K562 (cell line): ENCODE results near the gene EEF1A1. TPM values are rescaled to one million over a fixed set of nuclear protein-coding genes. Genes with fewer than 3 reads are reported as not detected.

Experiments
- ATAC-seq: fragments of 200-7000 bp; cut with Tn5 transposase; 3 replicates; pipeline ENCODE4 v1.9.1; 2020; ENCODE audit warnings: moderate library complexity
- BruUV-seq: library from RNA; stranded (reverse); fragments of 400-500 nt; replicated peaks from 2 replicates; lab custom pipeline; 2021; lab: Mats Ljungman, UMichigan
- CTCF ChIA-PET: fragments of 300-600 bp; formaldehyde crosslinking; extraction: SDS; loops from one replicate; lab custom pipeline; 2021; ENCODE audit warnings: low intra/inter-chr PET ratio; lab: Yijun Ruan, JAX
- POLR2A ChIA-PET: fragments of 300-600, 350-650 bp; sonication (Branson Sonifier 250); formaldehyde crosslinking; extraction: SDS; loops from one replicate; lab custom pipeline; 2021; ENCODE audit warnings: antibody characterized with exemption, inconsistent platforms; lab: Yijun Ruan, JAX
- DNase-seq, 4 experiments: peaks; one replicate each; pipeline versions ENCODE4 v3.0.0 to v3.0.0-alpha.2; 2011 to 2018; ENCODE audit warnings: low spot score in 3 of 4, mixed read lengths in 3 of 4; ENCODE audit errors: extremely low read depth in 1 of 4
- FAIRE-seq: peaks from 2 replicates; lab custom pipeline; 2011; peaks lifted over from hg19 to GRCh38; lab: Jason Lieb, UNC
- H2AFZ ChIP-seq: 2 replicates; pipeline ENCODE4 v1.6.0; 2011; ENCODE audit warnings: low read depth, low read length, control low read depth, inconsistent platforms
- H3K27ac ChIP-seq: fragments of 200-600 bp; 3 replicates; pipeline ENCODE4 v1.8.0; 2011; ENCODE audit warnings: low read depth, mild to moderate bottlenecking, control low read depth, inconsistent platforms, low read length, moderate library complexity, mixed read lengths; ENCODE audit errors: extremely low read depth
- H3K27me3 ChIP-seq, 2 experiments: fragments of 300-600 bp in 1 of 2; 2 replicates in 1 of 2; 3 replicates in 1 of 2; pipeline versions ENCODE4 v1.6.0 to v1.8.0; 2011; ENCODE audit warnings: inconsistent platforms in 2 of 2, low read length in 2 of 2, mild to moderate bottlenecking in 1 of 2, mixed read lengths in 1 of 2, moderate library complexity in 1 of 2; ENCODE audit not compliant: control insufficient read depth in 2 of 2, insufficient read depth in 2 of 2
- H3K36me3 ChIP-seq: fragments of 300-600 bp; 3 replicates; pipeline ENCODE4 v1.8.0; 2011; ENCODE audit warnings: mild to moderate bottlenecking, low read length, inconsistent platforms; ENCODE audit not compliant: control insufficient read depth, insufficient read depth
- H3K4me1 ChIP-seq, 2 experiments: fragments of 200-600 bp in 1 of 2; replicated peaks in 1 of 2; 2 replicates in 1 of 2; 3 replicates in 1 of 2; pipeline versions ENCODE4 v1.5.1 to v1.8.0; 2011; ENCODE audit warnings: inconsistent platforms in 2 of 2, low read length in 2 of 2, mild to moderate bottlenecking in 1 of 2, mixed read lengths in 1 of 2, moderate library complexity in 1 of 2; ENCODE audit not compliant: control insufficient read depth in 2 of 2, insufficient read depth in 2 of 2
- H3K4me2 ChIP-seq: 2 replicates; pipeline ENCODE4 v1.6.1; 2011; ENCODE audit warnings: low read length, control low read depth, inconsistent platforms, mixed read lengths; ENCODE audit not compliant: insufficient read depth
- H3K4me3 ChIP-seq: fragments of 200-600 bp; sonication (generic), shearing (Covaris generic); 2 replicates; pipeline ENCODE4 v1.5.1; 2016; ENCODE audit warnings: control low read depth, inconsistent platforms
- H3K79me2 ChIP-seq: fragments of 200-600 bp; 3 replicates; pipeline ENCODE4 v1.8.0; 2011; ENCODE audit warnings: low read length, inconsistent platforms; ENCODE audit not compliant: control insufficient read depth, insufficient read depth
- H3K9ac ChIP-seq, 2 experiments: 2 replicates each; pipeline versions ENCODE4 v1.6.0 to v1.6.1; 2011; ENCODE audit warnings: low read depth in 2 of 2, low read length in 2 of 2, control low read depth in 1 of 2, inconsistent platforms in 1 of 2, mild to moderate bottlenecking in 1 of 2, mixed read lengths in 1 of 2; ENCODE audit not compliant: insufficient read depth in 1 of 2
- H3K9me1 ChIP-seq: one replicate; pipeline ENCODE4 v1.6.0; 2011; ENCODE audit warnings: inconsistent platforms, mild to moderate bottlenecking, low read length, moderate library complexity; ENCODE audit not compliant: control insufficient read depth, insufficient read depth
- H3K9me3 ChIP-seq: replicated peaks from 2 replicates; pipeline ENCODE4 v1.5.1; 2011; ENCODE audit warnings: low read depth, low read length, inconsistent platforms; ENCODE audit not compliant: control insufficient read depth, insufficient read depth
- H4K20me1 ChIP-seq: replicated peaks from 2 replicates; pipeline ENCODE4 v1.6.1; 2011; ENCODE audit warnings: low read length, inconsistent platforms, mixed read lengths; ENCODE audit not compliant: control insufficient read depth, insufficient read depth
- CBFA2T3 ChIP-seq: fragments of 450-650 bp; IDR thresholded peaks from 2 replicates; pipeline ENCODE4 v1.6.1; 2017
- CBX8 ChIP-seq: fragments of 200-600 bp; sonication (generic); IDR thresholded peaks from 2 replicates; pipeline ENCODE4 v1.6.1; 2012; ENCODE audit warnings: borderline replicate concordance, mixed run types, low read depth, mild to moderate bottlenecking, moderate library complexity, mixed read lengths, low read length, control low read depth, inconsistent platforms; ENCODE audit not compliant: poor library complexity, severe bottlenecking; ENCODE audit errors: extremely low read depth
- CCAR2 ChIP-seq: fragments of 200-400 bp; formaldehyde crosslinking; IDR thresholded peaks from 2 replicates; pipeline ENCODE4 v1.6.1; 2017; ENCODE audit warnings: mild to moderate bottlenecking, low read depth, low read length
- ELF4 ChIP-seq: fragments of 450-650 bp; formaldehyde crosslinking; IDR thresholded peaks from 2 replicates; pipeline ENCODE4 v1.4.0; 2022; ENCODE audit warnings: missing genetic modification characterization
- ETV6 ChIP-seq, 3 experiments: fragments of 150-350 bp in 1 of 3; sonication (generic) in 1 of 3; formaldehyde crosslinking in 1 of 3; IDR thresholded peaks; 2 replicates each; pipeline versions ENCODE4 v1.6.1 to v1.8.0; 2014 to 2022; ENCODE audit warnings: borderline replicate concordance in 2 of 3, low read depth in 2 of 3, antibody characterized with exemption in 1 of 3, low read length in 1 of 3, mild to moderate bottlenecking in 1 of 3, missing genetic modification reagents in 1 of 3
- GABPA ChIP-seq: fragments of 200-800 bp; sonication (Bioruptor generic); conservative IDR thresholded peaks from 2 replicates; pipeline ENCODE4 v1.6.1; 2016; ENCODE audit warnings: low read depth, missing genetic modification characterization, missing compliant biosample characterization
- HNRNPUL1 ChIP-seq: fragments of 200-400 bp; formaldehyde crosslinking; IDR thresholded peaks from 2 replicates; pipeline ENCODE4 v1.6.1; 2017; ENCODE audit warnings: low read length
- MCM5 ChIP-seq: fragments of 450-650 bp; IDR thresholded peaks from 2 replicates; pipeline ENCODE4 v1.6.1; 2016; ENCODE audit warnings: low read depth
- MTA3 ChIP-seq: fragments of 450-650 bp; formaldehyde crosslinking; IDR thresholded peaks from 2 replicates; pipeline ENCODE4 v1.6.1; 2017; ENCODE audit warnings: mild to moderate bottlenecking, borderline replicate concordance
- POLR2B ChIP-seq: fragments of 450-650 bp; IDR thresholded peaks from 2 replicates; pipeline ENCODE4 v1.6.1; 2018; ENCODE audit warnings: low read depth; ENCODE audit not compliant: partially characterized antibody
- PPARD ChIP-seq: fragments of 250-450 bp; sonication (Bioruptor Pico); IDR thresholded peaks from 2 replicates; pipeline ENCODE4 v1.8.0; 2022; ENCODE audit warnings: inconsistent platforms, mild to moderate bottlenecking, moderate library complexity
- RBM34 ChIP-seq: fragments of 200-400 bp; formaldehyde crosslinking; IDR thresholded peaks from 2 replicates; pipeline ENCODE4 v1.6.1; 2018; ENCODE audit warnings: low read length, borderline replicate concordance; ENCODE audit not compliant: insufficient read depth
- SIN3A ChIP-seq, 2 experiments: fragments of 150-350 bp in 1 of 2; IDR thresholded peaks; 2 replicates each; pipeline ENCODE4 v1.6.1; 2011 to 2016; ENCODE audit warnings: borderline replicate concordance in 2 of 2, low read depth in 2 of 2, low read length in 2 of 2, mild to moderate bottlenecking in 2 of 2, moderate library complexity in 2 of 2; ENCODE audit not compliant: control insufficient read depth in 1 of 2
- TBP ChIP-seq: optimal IDR thresholded peaks from 2 replicates; pipeline ENCODE3; 2011; ENCODE audit warnings: low read depth, low read length, improper control_type of control experiment
- YBX1 ChIP-seq: fragments of 450-650 bp; IDR thresholded peaks from 2 replicates; pipeline ENCODE4 v1.7.1; 2016; ENCODE audit warnings: mild to moderate bottlenecking
- ZBTB12 ChIP-seq: fragments of 250-450 bp; sonication (Bioruptor Pico); IDR thresholded peaks from 2 replicates; pipeline ENCODE4 v1.4.0; 2020
- ZSCAN29 ChIP-seq: fragments of 450-650 bp; IDR thresholded peaks from 2 replicates; pipeline ENCODE4 v1.6.1; 2017
- WGBS: fragments of 100-300 bp; shearing (Covaris generic); methylation state at CpG from one replicate; pipeline ENCODE4 v1.1.6; 2016; ENCODE audit warnings: low coverage, mixed read lengths; ENCODE audit not compliant: insufficient coverage; ENCODE audit errors: missing lambda C conversion rate; 5-methylcytosine and 5-hydroxymethylcytosine counted together
- in situ Hi-C: fragments of 300-500 bp; cut with MboI; formaldehyde crosslinking; loops from 4 replicates; pipeline ENCODE4 v1.15.0; 2018; ENCODE audit warnings: inconsistent platforms, mixed read lengths
- intact Hi-C: fragments of 100-400 bp; cut with micrococcal nuclease; formaldehyde crosslinking; loops from 2 replicates; pipeline ENCODE4 v1.14.2; 2022
- polyA plus RNA-seq, 8 experiments: library from polyadenylated mRNA; depleted of rRNA in 4 of 8; stranded (reverse) in 5 of 8; unstranded in 3 of 8; fragments of >200 nt; fragmentation: Nextera tagmentation in 2 of 8; fragmentation: Illumina TruSeq in 1 of 8; extraction: Ambion mirVana in 2 of 8; extraction: Trizol in 1 of 8; gene quantifications; 2 replicates each; pipeline versions ENCODE4 v1.2.1 to v1.2.3, GENCODE V29; 2011 to 2014; ENCODE audit warnings: inconsistent platforms in 1 of 8, missing spikeins in 1 of 8
- total RNA-seq, 7 experiments: library from RNA; depleted of rRNA in 6 of 7; stranded (reverse); fragments of >200 nt in 6 of 7; fragmentation: Illumina TruSeq in 2 of 7; extraction: Trizol in 2 of 7; gene quantifications; 2 replicates each; pipeline versions ENCODE4 v1.2.1 to v1.2.3, GENCODE V29; 2011 to 2021; ENCODE audit warnings: low replicate concordance in 1 of 7
- TF ChIP-seq, protein P1 (sequence below): fragments of 250-450 bp; sonication (Bioruptor Pico); IDR thresholded peaks from 2 replicates; pipeline ENCODE4 v1.4.0; 2020; ENCODE audit warnings: borderline replicate concordance

The EEF1A1 gene
- total and polyA plus RNA-seq, 9 of the 15 experiments (the other 6 are each of a cell fraction or from before 2014, with no cell fraction given), result 6,453 to 17,323 (median 11,082) TPM

DNA sequence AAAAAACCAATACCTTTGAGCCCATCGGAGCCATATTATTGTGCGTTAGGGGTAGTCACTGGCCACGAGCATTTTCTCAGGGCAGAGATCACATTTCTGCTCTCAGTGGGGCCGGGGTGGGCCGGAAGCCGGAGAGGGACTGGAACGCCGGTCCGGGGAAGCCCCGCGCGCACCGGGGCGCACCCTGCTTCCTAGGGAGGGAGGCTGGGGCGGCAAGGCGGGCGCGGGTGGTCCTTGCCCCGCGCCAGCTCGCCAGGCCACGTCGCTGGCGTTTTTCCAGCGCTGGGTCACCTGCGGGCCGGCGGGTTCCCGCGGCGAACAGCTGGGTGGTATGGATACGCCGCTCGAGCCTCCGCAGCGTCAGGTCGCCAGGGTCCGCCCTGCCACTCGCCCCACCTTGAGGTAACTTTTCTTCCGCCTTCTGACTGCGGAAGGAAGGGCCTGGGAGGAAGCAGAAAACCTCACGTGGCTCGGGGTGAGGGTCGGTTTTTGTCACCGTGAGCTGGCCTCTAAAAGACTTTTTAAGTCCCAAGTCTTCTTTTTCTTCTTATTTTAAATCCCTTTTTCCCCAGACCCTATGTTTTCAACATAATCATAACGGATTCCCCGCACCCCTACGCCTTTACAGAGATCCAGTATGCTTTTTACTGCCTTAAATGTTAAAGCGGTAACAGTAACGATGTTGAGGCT, 2.7 kb upstream of the EEF1A1 start:
- H3K36me3 ChIP-seq, result peaks cover 21% of the 10 kb centered on the region
- H4K20me1 ChIP-seq, result peaks cover 17% of the 10 kb centered on the region
- peak overlapping the region; percentile 92 for H3K4me2 ChIP-seq
- peaks cover 53% of the 10 kb centered on the region for H3K79me2 ChIP-seq
- no peaks in the 10 kb centered on the region for H3K27me3 ChIP-seq
- no peaks in the 10 kb centered on the region for H3K9me1 ChIP-seq
- H3K9ac ChIP-seq, result peak overlapping the region; percentile 93 to 99
- peak overlapping the region; percentile 96 for H3K27ac ChIP-seq
- CTCF ChIA-PET, result no interaction called here
- POLR2A ChIA-PET, result interaction anchor here (0.6 to 2.1 kb wide), 10 partner anchors 10 to 1761 kb away, joined by 3 to 8 read pairs (median 3); partner anchors contain the start of gene TMEM30A
- ATAC-seq (peak; percentile 64), DNase-seq (peak; percentile 74 to 93 (median 80)), FAIRE-seq (peak; percentile 88)
- intact Hi-C loops, result loop anchor here (5.0 to 10.0 kb wide), 2 partner anchors 961 to 1761 kb away; partner anchors contain the start of gene TMEM30A
- 2% methylated on average over 33 of the region's 50 CpGs for WGBS
- peak overlapping the region; percentile 89 for H2AFZ ChIP-seq
- H3K9me3 ChIP-seq, result no peaks in the 10 kb centered on the region
- in situ Hi-C loops, result loop anchor here (5.0 kb wide), 1 partner anchor 64 kb away; no protein-coding TSS in a partner anchor
- H3K4me3 ChIP-seq, result peak overlapping the region; percentile 80
- H3K4me1 ChIP-seq, result peaks cover 2 to 7% of the 10 kb centered on the region in 2 experiments; a peak in 4 of 5 replicates
- no TSS peak for BruUV-seq
- TF ChIP-seq CBFA2T3, result peak; percentile 62
- no peak for TF ChIP-seq CCAR2
- TF ChIP-seq ETV6 (IDR thresholded peaks at IDR 0.05; ENCODE audit: borderline replicate concordance in 1 of 2, low read depth in 2 of 2, low read length in 1 of 2), result peak; percentile 59 to 95
- TF ChIP-seq ETV6 (CRISPR knock-in tag; IDR thresholded peaks at IDR 0.05; ENCODE audit: borderline replicate concordance), result no peak
- TF ChIP-seq POLR2B, result peak; percentile 82
- TF ChIP-seq GABPA (tag), result peak; percentile 77
- TF ChIP-seq, protein P1, sequence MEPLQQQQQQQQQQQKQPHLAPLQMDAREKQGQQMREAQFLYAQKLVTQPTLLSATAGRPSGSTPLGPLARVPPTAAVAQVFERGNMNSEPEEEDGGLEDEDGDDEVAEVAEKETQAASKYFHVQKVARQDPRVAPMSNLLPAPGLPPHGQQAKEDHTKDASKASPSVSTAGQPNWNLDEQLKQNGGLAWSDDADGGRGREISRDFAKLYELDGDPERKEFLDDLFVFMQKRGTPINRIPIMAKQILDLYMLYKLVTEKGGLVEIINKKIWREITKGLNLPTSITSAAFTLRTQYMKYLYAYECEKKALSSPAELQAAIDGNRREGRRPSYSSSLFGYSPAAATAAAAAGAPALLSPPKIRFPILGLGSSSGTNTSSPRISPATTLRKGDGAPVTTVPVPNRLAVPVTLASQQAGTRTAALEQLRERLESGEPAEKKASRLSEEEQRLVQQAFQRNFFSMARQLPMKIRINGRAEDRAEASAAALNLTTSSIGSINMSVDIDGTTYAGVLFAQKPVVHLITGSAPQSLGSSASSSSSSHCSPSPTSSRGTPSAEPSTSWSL (CRISPR knock-in tag), result no peak
- no peak for TF ChIP-seq TBP
- peak; percentile 76; the same call in 1 of the 2 replicates for TF ChIP-seq MTA3
- TF ChIP-seq SIN3A (IDR thresholded peaks at IDR 0.05; ENCODE audit: borderline replicate concordance in 2 of 2, control insufficient read depth in 1 of 2, low read depth in 2 of 2, low read length in 2 of 2), result peak; percentile 68 to 83; a peak in 3 of 4 replicates
- 0 out of 2 replicates have a peak, but pooled peaks have one; percentile 28 for TF ChIP-seq ZSCAN29
- TF ChIP-seq RBM34, result no peak
- TF ChIP-seq ELF4 (CRISPR knock-in tag), result peak; percentile 21; the same call in 1 of the 2 replicates
- no peak for TF ChIP-seq PPARD (CRISPR knock-in tag)
- no peak for TF ChIP-seq CBX8
- no peak for TF ChIP-seq MCM5
- no peak for TF ChIP-seq ZBTB12
- TF ChIP-seq YBX1, result no peak
- TF ChIP-seq HNRNPUL1, result no peak
